ENCODE results near the gene OPRL1. TPM values are rescaled to one million over a fixed set of nuclear protein-coding genes. Genes with fewer than 3 reads are reported as not detected.

OPRL1 gene
- total RNA-seq, 1 experiment from 2014 or later, result 0.51 TPM

GRCh38 chr20:64102647-64103354 is 22.9 kb downstream of the OPRL1 start:
- DNase-seq (ENCODE audit: low read depth), result no peak

DNA sequence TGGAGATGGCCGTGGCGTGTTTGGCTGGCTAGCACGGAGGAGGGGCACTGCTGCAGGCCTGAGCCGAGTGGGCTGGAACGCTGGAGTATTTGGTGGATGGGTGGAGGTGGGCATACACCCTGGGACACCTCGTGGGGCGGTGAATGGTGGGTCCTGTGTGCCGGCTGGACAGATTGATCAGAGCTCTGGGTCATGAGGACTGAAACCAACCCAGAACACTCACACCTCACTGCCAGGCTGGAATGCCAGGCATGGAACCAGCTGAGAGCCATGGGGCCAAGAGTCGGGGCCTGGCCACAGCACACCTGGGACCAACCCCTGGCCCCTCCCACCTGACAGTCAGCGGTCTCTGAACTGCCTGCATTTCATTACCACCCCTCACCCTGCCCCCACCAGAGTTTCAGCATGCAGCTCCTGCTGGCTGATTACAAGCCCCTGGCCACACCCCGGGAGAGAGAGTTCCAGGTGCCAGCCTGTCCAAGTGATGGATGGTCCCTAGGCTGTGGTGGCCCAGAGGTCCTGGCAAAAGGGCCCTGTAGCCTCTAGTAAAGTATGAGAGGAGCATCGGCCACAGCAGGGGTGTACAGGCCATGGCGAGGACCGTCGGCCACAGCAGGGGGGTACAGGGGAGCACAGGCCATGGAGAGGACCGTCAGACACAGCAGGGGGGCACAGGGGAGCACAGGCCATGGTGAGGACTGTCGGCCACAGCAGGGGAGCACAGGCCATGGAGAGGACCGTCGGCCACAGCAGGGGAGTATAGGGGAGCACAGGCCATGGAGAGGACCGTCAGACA is 24.2 kb downstream of the OPRL1 start:
- peak; percentile 1 for DNase-seq (ENCODE audit: low read depth)

DNA sequence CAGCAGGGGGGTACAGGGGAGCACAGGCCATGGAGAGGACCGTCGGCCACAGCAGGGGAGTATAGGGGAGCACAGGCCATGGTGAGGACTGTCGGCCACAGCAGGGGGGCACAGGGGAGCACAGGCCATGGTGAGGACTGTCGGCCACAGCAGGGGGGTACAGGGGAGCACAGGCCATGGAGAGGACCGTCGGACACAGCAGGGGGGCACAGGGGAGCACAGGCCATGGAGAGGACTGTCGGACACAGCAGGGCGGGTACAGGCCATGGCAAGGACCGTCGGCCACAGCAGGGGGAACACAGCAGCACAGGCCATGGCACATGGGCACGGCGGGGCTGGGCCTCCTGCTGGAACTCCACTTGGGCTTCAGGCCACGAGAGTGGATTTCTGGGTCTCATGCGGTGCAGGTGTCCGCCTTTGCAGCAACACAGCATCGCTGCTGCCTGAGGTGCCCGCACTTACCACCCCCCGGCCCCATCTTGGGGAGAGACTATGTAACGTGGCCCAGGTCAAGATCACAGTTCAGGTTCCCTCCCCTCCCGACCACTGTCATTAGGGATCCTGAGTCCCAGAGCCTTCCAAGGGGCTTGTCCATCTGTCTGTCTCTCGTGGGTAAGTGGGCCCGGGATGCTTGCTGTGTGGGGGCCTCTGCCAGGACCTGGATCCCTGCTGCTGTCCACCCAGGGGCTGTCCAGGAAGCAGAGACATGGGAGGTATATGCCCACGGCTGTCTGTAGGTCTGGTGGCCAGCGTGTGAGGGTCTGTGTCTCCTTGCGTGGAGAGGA is 25.0 kb downstream of the OPRL1 start:
- peak; percentile 1 for DNase-seq (ENCODE audit: low read depth)

DNA sequence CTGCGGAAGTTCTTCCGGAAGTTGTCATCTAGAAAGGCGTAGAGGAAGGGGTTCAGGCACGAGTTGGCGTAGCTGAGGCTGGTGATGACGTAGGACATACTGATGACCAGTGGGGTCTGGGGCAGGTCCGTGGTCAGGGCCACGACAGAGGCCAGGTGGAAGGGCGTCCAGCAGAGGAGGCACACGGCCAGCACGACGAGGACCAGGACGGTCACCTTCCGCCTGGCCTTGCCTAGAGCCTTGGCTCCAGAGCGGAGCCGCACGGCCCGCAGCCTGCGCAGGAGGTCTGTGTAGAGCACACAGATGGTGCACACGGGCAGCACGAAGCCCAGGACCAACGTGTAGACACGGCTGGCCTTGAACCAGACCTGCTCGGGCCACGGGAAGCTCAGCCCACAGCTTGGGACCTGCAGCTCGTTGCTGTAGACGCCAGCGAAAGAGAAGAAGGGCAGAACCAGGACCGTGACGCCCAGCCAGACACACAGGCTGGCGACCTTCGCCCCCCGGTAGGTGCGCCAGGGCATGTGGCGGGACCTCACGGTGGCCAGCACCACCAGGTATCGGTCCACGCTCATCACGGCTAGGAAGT is 26.1 kb downstream of the OPRL1 start:
- DNase-seq (ENCODE audit: low read depth), result peak; percentile 3

GRCh38 chr20:64106435-64106961 is 26.6 kb downstream of the OPRL1 start:
- DNase-seq (ENCODE audit: low read depth), result no peak

DNA sequence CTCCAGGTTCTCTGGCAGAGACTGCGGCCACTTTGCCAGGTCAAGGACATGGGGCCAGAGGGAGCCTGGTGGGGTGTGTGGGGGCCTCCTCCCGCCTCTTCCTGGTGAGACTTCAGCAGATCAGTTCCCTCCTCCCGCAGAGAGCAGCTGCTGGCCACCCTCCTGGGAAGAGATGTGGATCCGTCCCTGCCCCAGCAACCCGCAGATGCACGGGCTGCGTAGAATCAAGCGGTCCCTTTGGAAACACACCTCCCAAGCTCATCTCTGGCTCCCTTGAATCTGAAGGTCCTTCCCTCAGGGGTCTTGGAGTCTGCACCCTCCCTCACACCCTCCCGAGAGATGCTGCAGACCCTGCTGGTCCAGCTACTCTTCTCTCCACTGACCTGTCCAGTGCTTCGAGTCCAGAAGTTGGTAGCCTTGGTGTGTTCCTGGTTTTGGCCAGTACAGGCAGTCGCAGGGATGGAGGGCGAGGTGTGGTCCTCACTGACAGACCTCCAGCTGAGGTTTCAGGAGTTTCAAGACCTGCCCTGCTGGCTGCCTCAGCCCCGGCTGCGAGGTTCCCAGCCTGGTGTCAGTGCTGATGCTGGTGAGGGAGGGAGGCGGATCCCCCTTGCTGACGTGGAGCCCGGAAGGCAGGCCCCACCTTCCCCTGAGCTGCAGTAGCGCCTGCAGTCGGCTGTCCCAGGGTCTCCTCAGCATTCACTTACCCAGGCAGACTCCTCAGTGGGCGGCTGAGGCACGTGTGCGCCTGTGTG is 27.3 kb downstream of the OPRL1 start, which contains the start of gene NPBWR2:
Gene NPBWR2, minus strand, starts transcription at position 585 of the 755 bp plus-strand sequence. CDS start 734 bp downstream, outside the sequence.
- no peak for DNase-seq (ENCODE audit: low read depth)

DNA sequence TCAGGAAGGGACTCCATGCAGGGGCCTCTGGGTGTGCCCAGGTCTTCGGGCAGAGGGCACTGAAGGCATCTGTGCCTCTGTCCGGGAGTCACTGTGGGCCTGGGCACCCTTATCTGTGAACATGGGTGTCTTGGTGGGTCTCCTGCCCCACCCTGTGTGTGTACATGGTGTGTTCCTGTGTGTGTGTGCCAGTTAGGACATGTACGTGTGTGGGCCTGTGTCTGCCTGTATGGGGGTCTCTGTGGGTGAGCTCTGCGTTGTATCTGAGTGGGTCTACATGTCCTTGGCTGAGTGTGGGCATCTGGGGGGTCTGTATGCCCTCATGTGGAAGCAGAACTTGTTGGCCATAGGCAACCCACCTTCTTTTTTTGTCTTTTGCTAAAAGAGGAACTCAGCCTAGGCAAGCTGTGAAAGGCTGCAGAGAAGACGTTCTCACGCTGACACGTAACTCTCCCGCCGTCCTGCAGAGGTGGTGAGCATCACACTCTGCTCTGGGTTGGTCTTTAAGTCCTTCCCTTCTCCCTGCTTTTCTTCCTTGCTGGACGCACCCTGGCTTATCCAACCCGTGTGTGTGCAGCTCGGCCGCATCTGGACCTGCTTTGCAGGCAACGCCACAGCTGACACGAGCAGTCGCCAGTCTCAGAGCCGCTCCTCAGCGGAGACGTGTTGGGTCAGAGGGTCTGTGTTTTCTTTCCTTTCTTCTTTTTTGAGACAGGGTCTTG is 28.0 kb downstream of the OPRL1 start:
- DNase-seq (ENCODE audit: low read depth), result no peak

GRCh38 chr20:64108731-64109681 is 29.1 kb downstream of the OPRL1 start:
- no peak for DNase-seq (ENCODE audit: low read depth)

DNA sequence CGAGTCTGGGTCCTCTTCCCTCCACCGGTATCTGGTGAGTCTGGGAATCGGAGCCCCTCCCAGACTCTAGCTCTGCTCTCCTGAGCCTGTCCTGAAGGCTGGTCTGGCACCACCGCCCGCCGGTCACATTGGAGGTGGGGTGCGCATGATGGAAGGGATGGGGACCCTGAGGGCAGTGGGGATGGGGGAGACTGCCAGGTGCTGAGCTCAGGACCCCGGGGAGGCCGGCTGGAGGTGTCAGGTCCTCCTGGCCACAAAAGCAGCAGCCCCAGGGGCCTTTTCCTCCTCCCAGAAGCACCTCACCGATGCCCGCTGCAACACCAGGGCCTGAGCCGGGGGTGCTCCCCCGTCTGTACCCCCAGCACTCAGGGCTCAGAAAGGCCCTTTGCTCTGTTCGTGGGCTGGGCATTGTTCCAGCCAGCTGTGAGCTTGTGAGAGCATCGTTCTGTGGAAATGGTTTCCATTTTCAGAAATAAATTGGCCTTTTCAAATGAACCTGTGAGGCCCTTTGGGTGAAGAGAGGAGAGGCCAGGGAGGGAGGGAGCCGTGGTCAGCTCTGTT is 30.0 kb downstream of the OPRL1 start:
- no peak for DNase-seq (ENCODE audit: low read depth)

GRCh38 chr20:64110411-64111068 is 30.7 kb downstream of the OPRL1 start:
- no peak for DNase-seq (ENCODE audit: low read depth)

DNA sequence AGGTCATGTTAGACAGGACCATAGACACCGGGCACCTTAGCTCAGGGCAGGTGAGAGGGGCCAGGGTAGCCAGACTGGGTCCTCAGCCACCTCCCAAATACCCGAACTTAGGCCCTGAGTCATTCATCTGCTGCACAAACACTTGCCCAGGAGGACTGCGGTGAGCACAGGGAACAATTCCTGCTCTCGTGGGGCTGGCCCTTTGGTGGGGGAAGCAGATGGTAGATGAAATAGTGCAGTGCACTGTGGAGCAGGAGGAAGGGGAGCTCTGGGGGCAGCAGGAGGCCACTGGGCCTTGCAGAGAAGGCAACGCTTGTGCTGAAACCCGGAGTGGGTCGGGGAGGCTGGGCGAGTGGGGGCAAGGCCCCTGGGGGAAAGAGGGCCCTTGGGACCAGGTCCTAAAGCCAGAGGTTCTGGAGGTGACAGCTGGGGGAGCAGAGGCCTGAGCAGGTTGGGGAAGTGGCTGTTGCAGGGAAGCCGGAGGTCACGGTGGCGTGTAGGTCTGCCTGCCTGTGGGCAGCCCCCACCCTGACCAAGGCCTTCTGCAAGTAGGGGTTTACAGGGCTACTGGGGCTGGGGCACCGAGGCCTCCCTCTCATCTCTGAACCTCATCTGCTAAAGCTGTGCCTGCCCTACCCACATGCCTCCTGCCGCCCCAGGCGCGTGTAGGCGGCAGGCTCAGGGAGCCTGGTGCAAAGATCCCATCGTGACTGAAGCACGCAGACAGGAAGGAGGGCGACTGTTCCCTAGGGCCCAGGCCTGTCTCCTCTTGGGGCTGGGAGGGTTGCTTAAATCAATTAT is 32.2 kb downstream of the OPRL1 start:
- no peak for DNase-seq (ENCODE audit: low read depth)

DNA sequence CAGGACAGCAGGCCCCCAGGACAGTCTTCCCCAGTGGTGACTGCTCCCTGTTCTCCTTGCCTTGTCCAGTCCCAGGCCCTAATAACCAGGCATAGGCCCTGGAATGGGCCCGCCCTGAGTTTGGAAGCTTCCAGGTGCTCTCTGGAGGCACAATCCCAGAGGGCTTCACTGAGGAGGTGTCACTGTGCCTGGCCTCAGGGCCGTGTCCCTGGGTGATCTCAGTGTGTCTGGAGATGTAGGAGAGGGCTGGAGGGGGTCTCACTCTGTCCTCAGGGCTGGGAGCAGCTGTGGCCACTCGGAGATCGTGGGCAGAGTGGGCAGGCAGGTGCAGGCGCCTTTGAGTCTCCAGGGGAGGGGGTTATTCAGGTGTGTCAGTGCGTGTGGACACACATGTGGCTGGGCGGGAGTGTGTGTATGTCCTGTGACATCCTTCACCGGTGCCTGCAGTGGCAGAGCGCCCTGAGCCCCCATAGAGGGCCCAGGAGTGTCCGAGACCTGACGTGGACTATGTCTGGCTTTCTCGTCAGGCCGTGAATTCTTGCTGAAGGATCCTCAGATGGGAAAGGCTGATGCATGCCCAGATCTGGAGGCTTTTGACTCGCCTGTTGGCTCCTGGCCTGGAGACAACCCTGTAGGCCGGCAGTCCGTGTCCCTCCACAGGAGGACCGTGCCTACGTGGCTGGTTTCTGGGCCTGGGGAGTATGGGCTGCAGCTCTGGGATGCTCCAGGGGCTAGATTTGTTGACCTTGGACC is 33.0 kb downstream of the OPRL1 start:
- DNase-seq (ENCODE audit: low read depth), result no peak

DNA sequence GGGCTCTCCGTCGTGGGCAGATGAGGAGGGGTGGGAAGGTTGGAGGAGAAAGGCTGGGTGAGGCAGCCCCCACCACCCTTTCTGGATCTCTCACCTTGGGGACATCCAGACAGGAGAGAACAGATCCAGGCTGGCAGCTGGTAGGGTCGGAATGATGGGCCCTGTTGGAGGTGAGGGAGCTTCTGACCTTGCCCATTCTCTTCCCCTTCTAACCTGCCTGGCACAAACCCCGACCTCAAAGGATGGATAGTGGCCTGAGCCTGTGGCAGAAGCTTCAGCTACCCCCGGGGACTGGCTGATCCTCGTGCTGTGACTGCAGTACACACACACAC is 33.5 kb downstream of the OPRL1 start:
- DNase-seq (ENCODE audit: low read depth), result no peak

DNA sequence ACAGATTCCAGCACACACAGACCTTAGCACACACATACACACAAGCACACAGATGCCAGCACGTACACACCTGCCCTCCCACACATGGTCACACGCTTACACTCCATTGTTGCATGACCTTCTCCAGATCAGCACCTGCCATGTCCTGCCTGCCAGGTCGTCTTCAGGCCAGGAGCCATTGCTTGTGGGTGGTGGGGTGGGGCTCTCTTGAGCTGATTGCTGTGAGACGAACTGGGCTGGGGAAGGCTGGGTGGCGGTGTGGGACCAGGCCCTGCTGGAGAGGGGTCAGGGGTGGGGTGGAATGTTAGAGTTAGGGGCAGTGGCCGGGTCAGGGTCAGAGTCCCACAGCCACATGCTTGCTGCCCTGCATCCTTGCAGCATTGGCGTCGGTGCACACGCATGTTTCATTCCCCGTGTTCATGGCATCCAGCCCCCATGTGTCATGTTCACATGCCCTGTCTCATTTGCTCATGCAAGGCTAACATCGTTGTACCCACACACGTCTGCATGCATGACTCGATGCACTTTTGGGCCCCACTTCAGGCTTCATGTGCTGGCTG is 34.0 kb downstream of the OPRL1 start:
- no peak for DNase-seq (ENCODE audit: low read depth)

DNA sequence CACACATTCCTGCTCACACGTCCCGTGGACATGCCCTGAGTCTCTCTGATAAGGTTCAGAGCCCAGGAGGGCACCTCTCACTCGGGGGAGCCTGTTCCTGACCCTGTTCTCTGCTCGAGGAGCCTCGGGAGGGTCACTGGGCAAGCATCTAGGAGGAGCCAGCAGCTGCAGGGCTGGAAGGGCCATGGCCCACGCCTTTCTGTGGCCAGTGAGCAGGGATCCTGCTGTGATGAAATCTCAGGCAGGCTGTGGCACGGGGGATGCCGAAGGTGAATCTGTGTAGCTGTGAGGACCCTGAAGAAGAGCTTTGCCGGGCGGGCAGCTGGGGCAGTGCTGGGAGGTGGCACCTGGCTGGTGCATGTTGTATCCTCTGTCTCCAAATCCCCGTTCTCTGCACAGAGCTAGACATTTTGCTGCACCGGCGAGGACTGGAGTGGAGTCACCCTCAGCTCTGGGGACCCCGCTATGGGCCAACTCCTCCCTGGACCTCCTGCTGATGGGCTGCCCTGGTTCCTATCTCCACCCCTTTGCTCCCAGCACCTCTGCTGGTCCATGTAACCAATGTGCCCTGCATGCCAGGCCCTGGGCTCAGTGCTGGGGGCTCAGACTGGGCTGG is 34.6 kb downstream of the OPRL1 start:
- DNase-seq (ENCODE audit: low read depth), result no peak

Data from Daoy (cell line).